ENCODE data around the gene RIN1. TPM values are rescaled to one million over a fixed set of nuclear protein-coding genes. Genes with fewer than 3 reads are reported as not detected.

RIN1 gene
- total and polyA plus RNA-seq, 9 of the 15 experiments (the other 6 are each of a cell fraction or from before 2014, with no cell fraction given): 0.01 to 1.2 (median 0.45) TPM; not detected in 1

DNA sequence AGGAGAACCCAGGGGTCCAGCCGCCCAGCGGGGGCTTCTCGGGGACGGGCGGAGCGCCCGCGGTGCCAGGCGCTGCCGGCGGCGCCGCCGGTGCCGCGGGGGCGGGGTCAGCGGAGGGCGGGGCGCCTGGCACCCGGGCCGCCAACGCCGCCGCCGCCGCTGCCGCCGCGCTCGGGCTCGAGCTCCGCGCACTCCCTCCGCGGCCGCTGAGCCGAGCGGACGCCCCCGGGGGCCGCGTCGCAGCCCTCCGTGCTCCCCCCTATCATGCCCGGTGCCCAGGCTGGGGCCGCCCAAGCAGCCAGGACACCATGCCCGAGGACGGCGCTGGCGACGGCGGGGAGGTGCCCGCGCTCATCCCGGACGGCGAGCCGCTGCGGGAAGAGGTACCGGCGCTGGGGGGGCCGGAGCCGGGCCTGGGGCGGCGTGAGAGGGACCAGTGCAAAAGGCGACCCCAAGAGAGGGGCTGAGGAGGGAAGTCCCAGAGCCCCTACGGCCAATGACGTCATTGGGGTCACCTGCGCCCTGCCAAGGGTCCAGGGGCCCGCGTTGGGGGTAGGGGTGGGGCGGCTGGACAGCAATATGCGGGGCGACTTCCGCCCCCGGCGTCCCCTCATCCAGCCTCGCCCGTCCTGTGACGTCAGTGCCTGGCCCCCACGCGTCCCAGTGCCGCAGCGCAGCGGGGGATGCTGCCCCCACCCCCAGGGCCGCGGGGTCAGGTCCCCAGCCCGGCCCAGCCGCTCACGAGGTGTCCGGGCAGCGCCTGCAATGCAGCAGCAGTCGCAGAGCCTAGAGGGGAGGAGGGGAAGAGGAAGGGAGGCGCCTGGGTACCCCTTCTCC, 44.3 kb downstream of the RIN1 start, which contains the start of gene TMEM151A:
Gene TMEM151A (plus strand): TSS at position 189 of the 837 bp plus-strand sequence. CDS start 120 bp downstream, at position 309.
- H3K79me2 ChIP-seq (ENCODE audit: control insufficient read depth, insufficient read depth, low read length): peaks cover 19% of the 10 kb centered on the region
- no TSS peak for BruUV-seq (replicated peaks)
- no peak within 1 kb of the TSS for H2AFZ ChIP-seq (ENCODE audit: low read depth, low read length)
- H3K4me2 ChIP-seq (ENCODE audit: insufficient read depth, low read length): no peak within 1 kb of the TSS
- no peak within 1 kb of the TSS for H3K9ac ChIP-seq (ENCODE audit: insufficient read depth in 1 of 2, low read depth in 2 of 2, low read length in 2 of 2)
- no peaks in the 10 kb centered on the region; a peak in 1 of 5 replicates for H3K27me3 ChIP-seq (ENCODE audit: control insufficient read depth in 2 of 2, insufficient read depth in 2 of 2, low read length in 2 of 2)
- FAIRE-seq (no peak), DNase-seq (ENCODE audit: extremely low read depth in 1 of 4, low spot score in 3 of 4) (peak in 1 of 4 experiments; percentile 35), ATAC-seq (no peak)
- H3K4me3 ChIP-seq: no peak within 1 kb of the TSS
- 93% methylated on average over 10 of the region's 95 CpGs for WGBS (ENCODE audit: insufficient coverage, low coverage, missing lambda C conversion rate)
- no peaks in the 10 kb centered on the region for H3K9me1 ChIP-seq (ENCODE audit: control insufficient read depth, insufficient read depth, low read length)
- in situ Hi-C loops (cut with MboI) (no loop called here), intact Hi-C loops (cut with micrococcal nuclease) (no loop called here)
- ChIA-PET CTCF (ENCODE audit: low intra/inter-chr PET ratio) (no interaction called here), POLR2A (no interaction called here)
- peaks cover 8% of the 10 kb centered on the region; the same call in 2 of the 3 replicates for H3K36me3 ChIP-seq (ENCODE audit: control insufficient read depth, insufficient read depth, low read length)
- 0 out of 2 replicates have a peak, but pooled peaks cover 5% of the 10 kb centered on the region for H4K20me1 ChIP-seq (replicated peaks; ENCODE audit: control insufficient read depth, insufficient read depth, low read length)
- H3K27ac ChIP-seq (ENCODE audit: extremely low read depth, low read depth, low read length): no peak within 1 kb of the TSS
- H3K9me3 ChIP-seq (replicated peaks; ENCODE audit: control insufficient read depth, insufficient read depth, low read depth, low read length): no peaks in the 10 kb centered on the region
- peaks cover 19 to 60% of the 10 kb centered on the region in 2 experiments for H3K4me1 ChIP-seq (replicated peaks in 1 of 2; ENCODE audit: control insufficient read depth in 2 of 2, insufficient read depth in 2 of 2, low read length in 2 of 2)
- TF ChIP-seq, protein P1, sequence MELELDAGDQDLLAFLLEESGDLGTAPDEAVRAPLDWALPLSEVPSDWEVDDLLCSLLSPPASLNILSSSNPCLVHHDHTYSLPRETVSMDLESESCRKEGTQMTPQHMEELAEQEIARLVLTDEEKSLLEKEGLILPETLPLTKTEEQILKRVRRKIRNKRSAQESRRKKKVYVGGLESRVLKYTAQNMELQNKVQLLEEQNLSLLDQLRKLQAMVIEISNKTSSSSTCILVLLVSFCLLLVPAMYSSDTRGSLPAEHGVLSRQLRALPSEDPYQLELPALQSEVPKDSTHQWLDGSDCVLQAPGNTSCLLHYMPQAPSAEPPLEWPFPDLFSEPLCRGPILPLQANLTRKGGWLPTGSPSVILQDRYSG (tag; conservative IDR thresholded peaks at IDR 0.05; ENCODE audit: low read depth): no peak
- no peak for TF ChIP-seq RCOR1 (IDR thresholded peaks at IDR 0.05; ENCODE audit: borderline replicate concordance in 1 of 2, low read depth in 2 of 2, low read length in 2 of 2)
- TF ChIP-seq RAD21 (CRISPR knock-in tag; conservative IDR thresholded peaks at IDR 0.05 in 1 of 2, IDR thresholded peaks at IDR 0.05 in 1 of 2): no peak
- TF ChIP-seq ZNF354B (CRISPR knock-in tag; IDR thresholded peaks at IDR 0.05): no peak
- TF ChIP-seq EP300 (IDR thresholded peaks at IDR 0.05; ENCODE audit: low read length): no peak
- no peak for TF ChIP-seq ZSCAN32 (CRISPR knock-in tag; IDR thresholded peaks at IDR 0.05)
- TF ChIP-seq SRSF3 (IDR thresholded peaks at IDR 0.05; ENCODE audit: insufficient read depth, low read length): no peak
- TF ChIP-seq PRMT5 (CRISPR knock-in tag; IDR thresholded peaks at IDR 0.05): no peak
- no peak for TF ChIP-seq POLR3G (IDR thresholded peaks at IDR 0.05; ENCODE audit: extremely low read depth, insufficient read length, insufficient replicate concordance)
- TF ChIP-seq ZKSCAN1 (IDR thresholded peaks at IDR 0.05; ENCODE audit: low read depth, low read length): no peak
- no peak for TF ChIP-seq ZNF24 (IDR thresholded peaks at IDR 0.05)
- peak; percentile 30; the same call in 1 of the 2 replicates for TF ChIP-seq ATF3 (IDR thresholded peaks at IDR 0.05)
- no peak for TF ChIP-seq ATF3 (CRISPR knock-in tag; conservative IDR thresholded peaks at IDR 0.05)
- TF ChIP-seq ZNF830 (CRISPR knock-in tag; IDR thresholded peaks at IDR 0.05): no peak
- no peak for TF ChIP-seq FOXK2 (conservative IDR thresholded peaks at IDR 0.05 in 1 of 2, IDR thresholded peaks at IDR 0.05 in 1 of 2; ENCODE audit: low read depth in 2 of 2)
- TF ChIP-seq ATF1 (CRISPR knock-in tag; IDR thresholded peaks at IDR 0.05): no peak
- TF ChIP-seq ATF1 (tag; IDR thresholded peaks at IDR 0.05): peak; percentile 23; the same call in 1 of the 2 replicates
- 0 out of 2 replicates have a peak, but pooled peaks have one; percentile 16 for TF ChIP-seq HNRNPL (IDR thresholded peaks at IDR 0.05; ENCODE audit: low read depth, low read length)
- no peak for TF ChIP-seq ETS2 (tag; IDR thresholded peaks at IDR 0.05; ENCODE audit: borderline replicate concordance, poor library complexity, severe bottlenecking)
- TF ChIP-seq, protein P2, sequence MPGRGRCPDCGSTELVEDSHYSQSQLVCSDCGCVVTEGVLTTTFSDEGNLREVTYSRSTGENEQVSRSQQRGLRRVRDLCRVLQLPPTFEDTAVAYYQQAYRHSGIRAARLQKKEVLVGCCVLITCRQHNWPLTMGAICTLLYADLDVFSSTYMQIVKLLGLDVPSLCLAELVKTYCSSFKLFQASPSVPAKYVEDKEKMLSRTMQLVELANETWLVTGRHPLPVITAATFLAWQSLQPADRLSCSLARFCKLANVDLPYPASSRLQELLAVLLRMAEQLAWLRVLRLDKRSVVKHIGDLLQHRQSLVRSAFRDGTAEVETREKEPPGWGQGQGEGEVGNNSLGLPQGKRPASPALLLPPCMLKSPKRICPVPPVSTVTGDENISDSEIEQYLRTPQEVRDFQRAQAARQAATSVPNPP (IDR thresholded peaks at IDR 0.05; ENCODE audit: borderline replicate concordance, insufficient read depth, insufficient read length): no peak

Data from K562 (cell line).